H1 (cell line): ENCODE results near the gene PEX6. TPM values are rescaled to one million over a fixed set of nuclear protein-coding genes. Genes with fewer than 3 reads are reported as not detected.

Source experiments
- CTCF ChIA-PET: fragments of 300-600 bp; sonication (Branson Sonifier 250); formaldehyde crosslinking; loops from one replicate; lab custom pipeline; 2021; ENCODE audit not compliant: partially characterized antibody; lab: Charles Lee
- POLR2A ChIA-PET: fragments of 300-600 bp; sonication (Branson Sonifier 250); formaldehyde crosslinking; loops from one replicate; lab custom pipeline; 2021; ENCODE audit warnings: inconsistent platforms; ENCODE audit not compliant: partially characterized antibody; lab: Charles Lee
- DNase-seq, 2 experiments: peaks; one replicate each; pipeline versions ENCODE4 v3.0.0 to v3.0.0-alpha.2; 2010 to 2022; ENCODE audit warnings: low spot score in 2 of 2, low read depth in 1 of 2, mixed read lengths in 1 of 2
- FAIRE-seq: peaks from 2 replicates; lab custom pipeline; 2011; peaks lifted over from hg19 to GRCh38; lab: Jason Lieb, UNC
- H2AFZ ChIP-seq: 2 replicates; pipeline ENCODE4 v1.8.1; 2012; ENCODE audit warnings: low read length, inconsistent platforms
- H2AK5ac ChIP-seq: 2 replicates; pipeline ENCODE4 v1.6.1; 2013; ENCODE audit warnings: low read depth, low read length
- H2BK120ac ChIP-seq: replicated peaks from 2 replicates; pipeline ENCODE3; 2013; ENCODE audit warnings: low read depth, low read length, inconsistent platforms
- H2BK12ac ChIP-seq: 2 replicates; pipeline ENCODE4 v1.6.1; 2013; ENCODE audit warnings: low read depth, low read length
- H2BK15ac ChIP-seq: 2 replicates; pipeline ENCODE4 v1.6.1; 2013; ENCODE audit warnings: low read length
- H2BK20ac ChIP-seq: 2 replicates; pipeline ENCODE4 v1.6.1; 2013; ENCODE audit warnings: low read length
- H2BK5ac ChIP-seq: 2 replicates; pipeline ENCODE4 v1.6.1; 2013; ENCODE audit warnings: low read depth, low read length
- H3K14ac ChIP-seq: 2 replicates; pipeline ENCODE4 v1.6.1; 2013; ENCODE audit warnings: inconsistent platforms; ENCODE audit not compliant: insufficient read length
- H3K18ac ChIP-seq: 2 replicates; pipeline ENCODE4 v1.6.1; 2013; ENCODE audit warnings: low read length; ENCODE audit errors: extremely low read depth
- H3K23ac ChIP-seq: 2 replicates; pipeline ENCODE4 v1.6.1; 2013; ENCODE audit warnings: inconsistent platforms; ENCODE audit not compliant: insufficient read length
- H3K23me2 ChIP-seq: 2 replicates; pipeline ENCODE4 v1.6.1; 2013; ENCODE audit warnings: low read depth, low read length
- H3K27ac ChIP-seq: 2 replicates; pipeline ENCODE4 v1.6.1; 2011; ENCODE audit warnings: low read depth, low read length, inconsistent platforms
- H3K27me3 ChIP-seq, 4 experiments: replicated peaks in 1 of 4; 1 replicate in 1 of 4; 2 replicates in 3 of 4; pipeline versions ENCODE4 v1.6.1 to v1.8.1; 2011 to 2013; ENCODE audit warnings: low read length in 3 of 4, mild to moderate bottlenecking in 3 of 4, inconsistent platforms in 2 of 4, mixed read lengths in 2 of 4, moderate library complexity in 1 of 4; ENCODE audit not compliant: control insufficient read depth in 3 of 4, insufficient read depth in 3 of 4; ENCODE audit errors: extremely low read depth in 1 of 4
- H3K36me3 ChIP-seq, 4 experiments: 2 replicates each; pipeline versions ENCODE4 v1.6.1 to v1.8.1; 2011 to 2013; ENCODE audit warnings: mild to moderate bottlenecking in 4 of 4, low read length in 3 of 4, moderate library complexity in 2 of 4, control low read depth in 1 of 4, inconsistent platforms in 1 of 4; ENCODE audit not compliant: insufficient read depth in 4 of 4, control insufficient read depth in 2 of 4
- H3K4ac ChIP-seq: replicated peaks from 2 replicates; pipeline ENCODE3; 2013; ENCODE audit warnings: low read length, low read depth, mixed read lengths, inconsistent platforms; ENCODE audit not compliant: insufficient read length
- H3K4me1 ChIP-seq, 4 experiments: replicated peaks in 1 of 4; 1 replicate in 1 of 4; 2 replicates in 3 of 4; pipeline versions ENCODE4 v1.6.1 to v1.8.1; 2011 to 2013; ENCODE audit warnings: low read length in 3 of 4, inconsistent platforms in 2 of 4, mixed read lengths in 1 of 4; ENCODE audit not compliant: insufficient read depth in 4 of 4, control insufficient read depth in 3 of 4
- H3K4me2 ChIP-seq, 2 experiments: 2 replicates each; pipeline versions ENCODE4 v1.6.1 to v1.8.1; 2011 to 2013; ENCODE audit warnings: low read depth in 2 of 2, low read length in 2 of 2, control low read depth in 1 of 2, inconsistent platforms in 1 of 2, mild to moderate bottlenecking in 1 of 2; ENCODE audit not compliant: insufficient read depth in 1 of 2
- H3K4me3 ChIP-seq, 4 experiments: fragments of 200-600, 300-600 bp in 1 of 4; sonication (generic), shearing (Covaris generic), sonication (Bioruptor Twin) in 1 of 4; 2 replicates each; pipeline versions ENCODE4 v1.5.1 to v1.8.1; 2011 to 2016; ENCODE audit warnings: low read length in 4 of 4, low read depth in 3 of 4, control low read depth in 2 of 4, inconsistent platforms in 2 of 4, mild to moderate bottlenecking in 2 of 4, mixed read lengths in 1 of 4, moderate library complexity in 1 of 4; ENCODE audit not compliant: insufficient read depth in 2 of 4; ENCODE audit errors: extremely low read depth in 1 of 4
- H3K56ac ChIP-seq: replicated peaks from 2 replicates; pipeline ENCODE3; 2013; ENCODE audit warnings: low read depth, mild to moderate bottlenecking, mixed read lengths, low read length, inconsistent platforms; ENCODE audit not compliant: insufficient read length
- H3K79me1 ChIP-seq: 2 replicates; pipeline ENCODE4 v1.6.1; 2013; ENCODE audit warnings: low read depth, low read length, control low read depth
- H3K79me2 ChIP-seq, 2 experiments: 2 replicates each; pipeline versions ENCODE4 v1.6.1 to v1.8.1; 2012 to 2013; ENCODE audit warnings: low read length in 2 of 2, mild to moderate bottlenecking in 2 of 2, inconsistent platforms in 1 of 2; ENCODE audit not compliant: insufficient read depth in 2 of 2, control insufficient read depth in 1 of 2
- H3K9ac ChIP-seq, 4 experiments: replicated peaks in 1 of 4; 1 replicate in 1 of 4; 2 replicates in 3 of 4; pipeline versions ENCODE4 v1.6.1 to v1.8.1; 2011 to 2013; ENCODE audit warnings: low read depth in 3 of 4, low read length in 3 of 4, control low read depth in 2 of 4, mild to moderate bottlenecking in 2 of 4, moderate library complexity in 2 of 4, inconsistent platforms in 1 of 4; ENCODE audit errors: extremely low read depth in 1 of 4
- H3K9me3 ChIP-seq, 2 experiments: 2 replicates each; pipeline versions ENCODE4 v1.6.1 to v1.8.1; 2012 to 2013; ENCODE audit warnings: mild to moderate bottlenecking in 2 of 2, moderate library complexity in 2 of 2, control low read depth in 1 of 2, inconsistent platforms in 1 of 2, low read depth in 1 of 2, low read length in 1 of 2, mixed read lengths in 1 of 2; ENCODE audit not compliant: insufficient read depth in 2 of 2
- H4K20me1 ChIP-seq, 2 experiments: replicated peaks in 1 of 2; 2 replicates each; pipeline versions ENCODE3 to v1.8.1; 2011 to 2013; ENCODE audit warnings: inconsistent platforms in 2 of 2, low read length in 2 of 2, mild to moderate bottlenecking in 1 of 2; ENCODE audit not compliant: insufficient read depth in 2 of 2, control insufficient read depth in 1 of 2
- H4K5ac ChIP-seq: 2 replicates; pipeline ENCODE4 v1.6.1; 2013; ENCODE audit warnings: low read length, low read depth, mixed read lengths, inconsistent platforms; ENCODE audit not compliant: insufficient read length
- H4K8ac ChIP-seq: 2 replicates; pipeline ENCODE4 v1.8.0; 2013; ENCODE audit warnings: mild to moderate bottlenecking, moderate library complexity, low read length, inconsistent platforms; ENCODE audit not compliant: insufficient read depth; ENCODE audit errors: extremely low read depth
- H4K91ac ChIP-seq: replicated peaks from 2 replicates; pipeline ENCODE3; 2013; ENCODE audit warnings: low read length, mixed read lengths, inconsistent platforms; ENCODE audit not compliant: insufficient read length
- BACH1 ChIP-seq: IDR thresholded peaks from 2 replicates; pipeline ENCODE4 v1.6.1; 2012; ENCODE audit warnings: low read length, improper control_type of control experiment
- CHD1 ChIP-seq: IDR thresholded peaks from 2 replicates; pipeline ENCODE4 v1.6.1; 2012; ENCODE audit warnings: low read depth, low read length, improper control_type of control experiment
- CHD2 ChIP-seq: IDR thresholded peaks from 2 replicates; pipeline ENCODE4 v1.6.1; 2012; ENCODE audit warnings: low read length, improper control_type of control experiment
- FOSL1 ChIP-seq: IDR thresholded peaks from 2 replicates; pipeline ENCODE4 v1.6.1; 2011; ENCODE audit warnings: mild to moderate bottlenecking, low read depth, low read length, moderate library complexity; ENCODE audit not compliant: insufficient read depth
- GTF2F1 ChIP-seq: IDR thresholded peaks from 2 replicates; pipeline ENCODE4 v1.6.1; 2012; ENCODE audit warnings: low read depth, low read length, improper control_type of control experiment, borderline replicate concordance
- JUN ChIP-seq: IDR thresholded peaks from 2 replicates; pipeline ENCODE4 v1.6.1; 2011; ENCODE audit warnings: low read depth, mild to moderate bottlenecking, improper control_type of control experiment, low read length
- MAFK ChIP-seq: IDR thresholded peaks from 2 replicates; pipeline ENCODE4 v1.6.1; 2012; ENCODE audit warnings: low read depth, mild to moderate bottlenecking, improper control_type of control experiment, low read length
- NANOG ChIP-seq: IDR thresholded peaks from 2 replicates; pipeline ENCODE4 v1.6.1; 2011; ENCODE audit warnings: low read length, low read depth, mild to moderate bottlenecking, inconsistent platforms; ENCODE audit not compliant: insufficient read depth, poor library complexity, severe bottlenecking
- NRF1 ChIP-seq: IDR thresholded peaks from 2 replicates; pipeline ENCODE4 v1.6.1; 2011; ENCODE audit warnings: mild to moderate bottlenecking, low read depth, low read length, improper control_type of control experiment
- RAD21 ChIP-seq, 2 experiments: IDR thresholded peaks in 1 of 2; conservative IDR thresholded peaks in 1 of 2; 2 replicates each; pipeline ENCODE4 v1.6.1; 2011; ENCODE audit warnings: low read depth in 2 of 2, low read length in 2 of 2, improper control_type of control experiment in 1 of 2, inconsistent platforms in 1 of 2, mild to moderate bottlenecking in 1 of 2, moderate library complexity in 1 of 2
- SP1 ChIP-seq: IDR thresholded peaks from 2 replicates; pipeline ENCODE4 v1.6.1; 2011; ENCODE audit warnings: low read depth, low read length
- SP4 ChIP-seq: IDR thresholded peaks from 2 replicates; pipeline ENCODE4 v1.6.1; 2012; ENCODE audit warnings: low read length, inconsistent platforms
- SRF ChIP-seq: IDR thresholded peaks from 2 replicates; pipeline ENCODE4 v1.6.1; 2011; ENCODE audit warnings: mild to moderate bottlenecking, low read depth, low read length, moderate library complexity
- TAF1 ChIP-seq: IDR thresholded peaks from 2 replicates; pipeline ENCODE4 v1.6.1; 2011; ENCODE audit warnings: mild to moderate bottlenecking, low read depth, low read length
- YY1 ChIP-seq: IDR thresholded peaks from 2 replicates; pipeline ENCODE4 v1.6.1; 2011; ENCODE audit warnings: low read depth, mild to moderate bottlenecking, low read length
- WGBS, 2 experiments: shearing (Covaris generic) in 1 of 2; methylation state at CpG; one replicate each; pipeline versions ENCODE4 v1.1.6 to v1.1.7; 2013 to 2015; ENCODE audit warnings: low lambda C conversion rate in 2 of 2, mixed read lengths in 2 of 2, inconsistent platforms in 1 of 2, low coverage in 1 of 2, missing lambda C conversion rate in 1 of 2; ENCODE audit not compliant: insufficient replicate concordance in 2 of 2, insufficient coverage in 1 of 2, insufficient read length in 1 of 2; ENCODE audit errors: extremely low coverage in 1 of 2, missing lambda C conversion rate in 1 of 2; 5-methylcytosine and 5-hydroxymethylcytosine counted together
- polyA plus RNA-seq, 7 experiments: library from polyadenylated mRNA; depleted of rRNA in 3 of 7; stranded (reverse) in 5 of 7; unstranded in 2 of 7; fragments of >200 nt in 5 of 7; fragments of 200-250 nt in 2 of 7; gene quantifications; 1 replicate in 5 of 7; 2 replicates in 1 of 7; 4 replicates in 1 of 7; pipeline versions ENCODE4 v1.2.1 to v1.2.3, GENCODE V29; 2011 to 2013; ENCODE audit warnings: missing spikeins in 2 of 7, mixed read lengths in 2 of 7
- total RNA-seq: library from RNA; stranded (reverse); fragmentation: NEBNext Ultra II Directional; extraction: Animal tissue kit (Norgen Biotek cat#: 25700); gene quantifications from 2 replicates; pipeline ENCODE4 v1.2.1, GENCODE V29; 2021

PEX6 gene
- total and polyA plus RNA-seq, 2 of the 8 experiments (the other 6 are each of a cell fraction or from before 2014, with no cell fraction given) = 6.4 to 12.5 TPM

DNA sequence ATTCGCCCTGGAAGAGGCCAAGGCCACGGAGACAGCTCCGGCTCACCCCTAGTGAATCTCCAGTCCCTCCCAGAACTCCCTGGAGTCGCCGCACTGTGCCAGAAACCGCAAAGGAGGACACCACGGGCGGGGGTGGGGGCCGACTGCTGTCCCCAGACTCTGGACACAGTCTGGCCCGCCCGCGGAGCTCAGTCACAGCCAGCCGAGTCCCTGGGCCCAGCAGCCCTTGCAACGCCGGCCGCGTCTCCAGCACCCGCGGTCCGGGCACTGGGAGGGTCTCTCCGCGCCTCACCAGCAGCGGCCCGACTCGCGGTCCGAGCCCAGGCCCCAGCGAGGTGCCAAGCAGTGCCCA is 518 bp downstream of the PEX6 start:
- peak overlapping the region; percentile 34 to 89 (median 56); a peak in 5 of 7 replicates for H3K9ac ChIP-seq
- no peak overlapping the region for H2BK20ac ChIP-seq
- peak overlapping the region; percentile 91 to 97 for H3K4me2 ChIP-seq
- no peak overlapping the region for H2BK15ac ChIP-seq
- H3K18ac ChIP-seq = no peak overlapping the region
- H3K36me3 ChIP-seq = no peaks in the 10 kb centered on the region; a peak in 1 of 8 replicates
- FAIRE-seq (no peak), DNase-seq (peak in 1 of 2 experiments; percentile 71)
- no peak overlapping the region for H3K27ac ChIP-seq
- peaks cover 7% of the 10 kb centered on the region; the same call in 1 of the 2 replicates for H3K23me2 ChIP-seq
- no peak overlapping the region for H3K4ac ChIP-seq
- peaks cover 2 to 8% (median 6%) of the 10 kb centered on the region in 4 experiments; a peak in 3 of 7 replicates for H3K4me1 ChIP-seq
- H4K5ac ChIP-seq = no peak overlapping the region
- peak overlapping the region; percentile 4; the same call in 1 of the 2 replicates for H2AFZ ChIP-seq
- CTCF ChIA-PET = interaction anchor here (0.6 to 4.4 kb wide), 8 partner anchors 14 to 656 kb away, joined by 3 to 33 read pairs (median 4); no protein-coding TSS in a partner anchor
- H3K14ac ChIP-seq = no peak overlapping the region
- H2BK5ac ChIP-seq = no peak overlapping the region
- peak overlapping the region; percentile 67 to 92 (median 70) for H3K4me3 ChIP-seq
- H3K27me3 ChIP-seq = no peaks in the 10 kb centered on the region
- no peak overlapping the region for H2BK12ac ChIP-seq
- no peak overlapping the region for H2AK5ac ChIP-seq
- H3K79me2 ChIP-seq = peaks cover 0 to 3% of the 10 kb centered on the region in 2 experiments; a peak in 1 of 4 replicates
- H4K20me1 ChIP-seq = peaks cover 0 to 1% of the 10 kb centered on the region in 2 experiments
- H2BK120ac ChIP-seq = no peak overlapping the region
- H4K91ac ChIP-seq = no peak overlapping the region
- peak overlapping the region; percentile 46 for H3K56ac ChIP-seq
- peak overlapping the region; percentile 65 for H4K8ac ChIP-seq
- POLR2A ChIA-PET = interaction anchor here (0.5 to 3.8 kb wide), 18 partner anchors 8 to 545 kb away, joined by 3 to 27 read pairs (median 6); partner anchors contain the start of genes CNPY3, CUL7, GNMT and KLC4
- H3K79me1 ChIP-seq = no peaks in the 10 kb centered on the region; the same call in none of the 2 replicates
- H3K23ac ChIP-seq = no peak overlapping the region
- no peaks in the 10 kb centered on the region for H3K9me3 ChIP-seq
- WGBS, 2 experiments = 5% methylated on average over 23 of the region's 28 CpGs; no CpG with 5 or more reads in 1 of the 2 experiments
- TF ChIP-seq GTF2F1 = no peak
- no peak for TF ChIP-seq CHD1
- TF ChIP-seq TAF1 = no peak
- no peak for TF ChIP-seq YY1
- TF ChIP-seq BACH1 = no peak
- TF ChIP-seq RAD21 (IDR thresholded peaks at IDR 0.05 in 1 of 2, conservative IDR thresholded peaks at IDR 0.05 in 1 of 2; ENCODE audit: low read depth in 2 of 2, low read length in 2 of 2) = no peak
- no peak for TF ChIP-seq MAFK
- no peak for TF ChIP-seq SP4
- no peak for TF ChIP-seq SRF
- no peak for TF ChIP-seq FOSL1
- no peak for TF ChIP-seq NANOG
- no peak for TF ChIP-seq JUN
- TF ChIP-seq NRF1 = no peak
- no peak for TF ChIP-seq CHD2
- no peak for TF ChIP-seq SP1
